GM21529 (cell line): ENCODE data around the gene PTGES.

Experiments
- ATAC-seq: cut with Tn5 transposase; IDR thresholded peaks from one replicate; pipeline ENCODE4 v1.9.1; 2021; ENCODE audit not compliant: unreplicated experiment

The PTGES gene

DNA sequence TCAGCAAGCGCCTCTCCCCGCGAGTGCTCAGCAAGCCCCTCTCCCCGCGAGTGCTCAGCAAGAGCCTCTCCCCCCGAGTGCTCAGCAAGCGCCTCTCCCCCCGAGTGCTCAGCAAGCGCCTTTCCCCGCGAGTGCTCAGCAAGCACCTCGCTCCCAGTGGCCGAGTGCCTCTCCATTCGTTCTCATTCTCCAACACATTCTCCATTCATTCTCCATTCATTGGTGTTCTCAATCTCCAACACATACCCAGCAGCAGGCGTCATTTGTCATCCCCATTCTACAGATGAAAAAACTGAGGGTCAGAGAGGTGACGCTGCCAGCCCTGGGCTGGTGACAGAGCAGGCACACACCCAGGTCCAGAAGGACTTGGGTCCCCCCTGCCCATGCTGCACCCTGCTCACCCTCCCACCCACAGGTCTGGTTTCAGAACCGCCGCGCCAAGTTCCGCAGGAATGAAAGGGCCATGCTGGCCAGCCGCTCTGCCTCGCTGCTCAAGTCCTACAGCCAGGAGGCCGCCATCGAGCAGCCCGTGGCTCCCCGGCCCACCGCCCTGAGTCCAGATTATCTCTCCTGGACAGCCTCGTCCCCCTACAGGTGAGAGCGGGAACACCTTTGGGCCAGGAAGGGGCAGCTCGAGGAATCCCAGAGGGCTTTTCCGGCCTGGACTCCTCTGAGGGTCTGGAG, 32.5 kb downstream of the PTGES start:
- no peak for ATAC-seq

DNA sequence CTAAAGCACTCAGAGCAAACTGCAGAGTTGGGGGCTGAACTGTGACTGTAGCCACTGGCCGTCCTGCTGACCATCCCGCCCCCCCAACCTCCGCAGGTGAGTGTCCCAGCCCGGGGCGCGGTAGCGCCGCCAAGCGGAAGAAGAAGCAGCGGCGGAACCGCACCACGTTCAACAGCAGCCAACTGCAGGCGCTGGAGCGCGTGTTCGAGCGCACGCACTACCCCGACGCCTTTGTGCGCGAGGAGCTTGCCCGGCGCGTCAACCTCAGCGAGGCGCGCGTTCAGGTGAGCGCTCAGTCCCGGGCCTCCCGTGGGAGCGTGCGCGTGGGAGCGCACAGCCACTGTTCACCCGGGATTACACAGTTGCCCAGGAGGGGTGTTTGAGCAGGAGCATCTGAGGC, 33.7 kb downstream of the PTGES start:
- no peak for ATAC-seq

GRCh38 chr9:129718647-129719046, 34.2 kb downstream of the PTGES start:
- no peak for ATAC-seq

DNA sequence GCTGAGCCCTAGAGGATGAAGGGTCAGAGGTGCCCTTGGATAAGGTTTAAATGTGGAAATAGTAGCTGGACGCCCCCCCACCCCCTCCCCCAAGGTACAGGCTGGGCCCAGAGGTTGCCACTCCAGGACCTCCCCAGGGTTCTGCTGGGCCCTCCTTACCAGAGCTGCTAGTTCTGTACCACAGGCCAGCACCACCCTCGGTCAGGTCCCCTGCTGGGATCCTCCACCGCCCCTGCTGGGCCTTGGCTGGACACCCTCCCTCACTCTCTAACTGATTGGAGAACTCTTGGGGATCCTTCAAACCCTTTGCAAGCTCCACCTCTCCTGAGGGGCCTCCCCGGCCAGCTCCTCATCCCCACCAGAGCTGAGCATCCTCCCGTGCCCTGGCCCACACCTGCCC, 34.9 kb downstream of the PTGES start:
- no peak for ATAC-seq

GRCh38 chr9:129716091-129716490, 36.8 kb downstream of the PTGES start:
- no peak for ATAC-seq

DNA sequence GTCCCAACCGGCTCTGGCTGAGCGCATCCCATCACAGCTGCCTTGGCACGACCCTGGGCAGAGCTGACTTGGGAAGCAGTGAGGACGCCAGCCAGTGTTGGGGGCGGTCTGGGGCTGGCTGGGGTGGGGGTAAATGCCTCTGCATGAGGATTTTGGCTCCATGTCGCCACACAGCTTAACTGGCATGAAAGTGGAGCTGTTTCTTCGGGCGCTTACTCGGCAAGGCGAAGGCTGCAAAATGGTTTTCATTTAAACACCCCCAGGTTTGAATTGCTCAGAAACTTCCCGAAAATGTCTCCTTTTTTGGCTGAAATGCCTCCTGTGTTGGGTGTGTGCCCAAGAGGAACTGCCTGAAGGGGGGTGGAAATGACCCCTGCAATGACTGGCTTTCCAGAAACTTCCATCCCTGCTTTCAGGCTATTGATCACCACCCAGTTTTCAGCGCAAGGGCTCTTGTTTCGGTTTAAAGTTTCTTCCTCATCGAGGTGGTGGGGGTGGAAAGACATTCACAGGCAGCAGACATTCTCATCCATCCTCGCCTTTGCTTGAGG, 38.3 kb downstream of the PTGES start:
- no peak for ATAC-seq

GRCh38 chr9:129713402-129713679, 39.5 kb downstream of the PTGES start:
- ATAC-seq, result no peak

DNA sequence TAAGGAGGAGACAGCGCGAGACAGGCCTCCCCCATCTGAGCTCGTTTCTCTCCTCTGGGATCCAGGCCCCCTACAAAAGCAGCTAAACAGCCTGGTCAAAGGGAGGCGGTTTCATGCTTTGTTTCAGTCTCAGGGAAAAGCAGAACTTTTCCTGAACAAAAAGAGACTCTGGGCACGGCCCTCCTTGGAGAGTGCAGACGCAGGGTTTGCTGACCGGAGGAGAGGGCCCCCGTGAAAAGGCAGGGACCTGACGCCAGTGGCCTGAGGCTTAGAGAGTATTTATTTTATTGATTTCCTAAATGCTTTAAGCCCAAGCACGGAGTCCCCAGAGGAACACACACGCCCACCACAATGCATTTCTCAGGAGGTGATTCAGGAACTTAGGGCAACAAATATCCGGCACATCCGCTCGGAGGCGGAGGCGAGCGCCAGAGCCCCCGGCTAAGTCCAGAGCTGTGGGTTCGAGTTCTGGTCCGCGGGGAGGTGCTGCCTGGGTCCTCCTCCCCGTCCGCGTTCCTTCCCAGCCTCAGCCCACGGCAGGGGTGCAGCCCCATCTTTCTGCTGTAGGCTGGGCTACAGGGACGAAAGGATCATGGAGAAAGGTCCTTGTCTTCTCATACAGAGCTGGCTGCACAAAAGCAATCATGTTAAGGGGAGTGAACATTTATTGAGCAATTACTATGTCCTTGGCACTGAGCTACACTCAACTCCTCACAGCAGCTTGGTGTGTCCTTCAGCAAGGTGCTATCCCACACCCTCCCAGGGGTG, 40.0 kb downstream of the PTGES start:
- no peak for ATAC-seq

GRCh38 chr9:129710169-129710453, 42.7 kb downstream of the PTGES start:
- ATAC-seq, result no peak

GRCh38 chr9:129709438-129710168, 43.2 kb downstream of the PTGES start:
- ATAC-seq, result no peak

- no peak for ATAC-seq
Measured at GRCh38 chr9:129708793-129709192, 44.0 kb downstream of the PTGES start.

- ATAC-seq, result no peak
Measured at GRCh38 chr9:129704807-129705206, 48.0 kb downstream of the PTGES start.

DNA sequence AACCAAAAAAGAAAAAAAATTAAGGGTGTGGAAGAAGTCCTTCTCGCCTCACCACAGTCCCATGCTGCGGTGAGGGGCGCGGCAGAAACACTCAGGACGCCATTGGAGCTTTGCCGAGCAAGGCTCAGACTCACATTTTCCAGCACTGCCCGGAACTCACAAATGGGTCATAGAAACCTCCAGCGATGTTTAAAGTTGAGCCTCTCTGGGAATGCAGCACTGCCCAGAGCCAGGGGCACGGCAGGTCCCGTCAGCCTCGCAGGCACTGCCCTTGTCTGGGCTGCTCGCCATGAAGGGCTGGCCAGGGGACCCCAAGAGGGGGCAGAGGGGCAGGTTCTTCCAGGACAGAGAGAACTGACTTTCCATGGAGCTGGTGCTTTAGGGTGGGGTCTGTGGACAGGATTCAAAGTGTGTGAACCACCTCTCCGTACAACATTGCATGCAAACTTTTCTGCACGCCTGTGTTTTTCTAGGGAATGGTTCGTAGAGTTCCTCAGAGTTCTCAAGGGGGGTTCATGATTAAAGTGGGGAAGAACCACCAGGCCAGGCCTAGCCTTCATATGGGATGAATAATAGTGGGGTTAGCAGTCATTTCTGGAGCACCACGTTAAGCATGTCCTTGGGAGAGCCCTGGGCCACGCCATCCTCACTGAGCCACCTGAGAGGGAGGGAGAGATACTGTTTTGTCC, 49.0 kb downstream of the PTGES start:
- no peak for ATAC-seq

DNA sequence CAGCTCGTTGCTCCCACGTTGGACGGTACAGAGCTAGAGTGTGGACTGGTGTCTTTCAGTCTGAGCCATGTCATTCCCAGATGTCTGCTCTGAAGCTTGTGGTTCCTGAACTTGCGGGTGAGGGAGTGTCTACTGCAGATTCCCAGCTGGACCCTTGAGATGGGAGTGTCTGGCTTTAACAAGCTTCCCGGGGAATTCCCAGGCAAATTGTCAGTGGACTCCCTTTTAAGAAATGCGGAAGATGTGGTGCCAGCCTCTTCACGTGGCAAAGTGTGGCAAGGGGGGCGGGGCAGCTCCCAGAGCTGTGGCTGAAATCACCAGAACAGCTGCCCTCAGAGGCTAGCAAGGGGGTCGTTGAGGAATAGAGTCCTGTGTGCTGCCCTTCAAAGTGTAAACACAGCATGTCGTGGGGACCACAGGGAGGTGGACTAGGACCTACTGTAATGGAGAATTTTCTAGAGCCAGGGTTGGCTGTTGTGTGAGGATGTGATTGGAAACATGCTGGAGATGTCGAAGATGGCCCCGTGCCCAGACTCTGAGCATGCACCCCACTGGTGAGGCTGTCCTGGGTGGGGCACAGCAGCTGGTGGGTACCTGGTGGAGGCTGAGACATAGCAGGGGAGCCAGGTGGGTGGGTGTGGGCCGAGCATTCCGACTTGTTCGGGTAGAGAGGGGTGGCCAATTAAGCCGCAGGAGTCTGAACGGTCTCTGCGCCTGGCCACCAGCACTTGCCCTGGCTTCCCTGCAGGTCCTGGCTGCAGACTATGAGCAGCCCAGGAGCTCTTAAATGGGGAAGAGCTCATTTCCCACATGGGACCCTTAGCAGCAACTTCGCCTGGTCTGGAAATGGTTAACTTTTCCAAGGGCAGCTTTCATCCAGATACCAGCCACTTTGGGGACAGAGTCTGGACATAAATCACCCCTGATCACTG, 50.0 kb downstream of the PTGES start:
- no peak for ATAC-seq

GRCh38 chr9:129701549-129701948, 51.3 kb downstream of the PTGES start:
- ATAC-seq, result no peak

DNA sequence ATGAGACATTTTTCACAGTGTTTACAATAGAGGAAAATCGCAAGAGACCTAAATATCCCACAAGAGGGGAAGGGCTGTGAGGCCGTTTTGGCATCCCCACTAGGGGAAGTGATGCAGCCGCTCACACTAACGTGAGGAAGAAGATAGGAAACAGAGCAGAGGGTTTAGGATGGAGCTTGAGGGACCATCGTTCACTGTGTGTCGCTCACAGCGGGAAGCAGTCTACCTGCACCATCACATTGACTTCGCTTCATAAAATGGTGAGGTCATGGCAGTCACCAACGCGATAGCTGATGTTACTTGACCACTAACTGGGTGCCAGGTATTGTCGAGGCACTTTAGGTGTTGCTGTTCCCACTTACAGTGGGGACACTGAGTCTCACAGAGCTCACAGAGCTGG, 51.8 kb downstream of the PTGES start:
- no peak for ATAC-seq

- no peak for ATAC-seq
Measured at GRCh38 chr9:129698254-129698757, 54.5 kb downstream of the PTGES start.

GRCh38 chr9:129697656-129698253, 55.1 kb downstream of the PTGES start:
- ATAC-seq, result no peak

DNA sequence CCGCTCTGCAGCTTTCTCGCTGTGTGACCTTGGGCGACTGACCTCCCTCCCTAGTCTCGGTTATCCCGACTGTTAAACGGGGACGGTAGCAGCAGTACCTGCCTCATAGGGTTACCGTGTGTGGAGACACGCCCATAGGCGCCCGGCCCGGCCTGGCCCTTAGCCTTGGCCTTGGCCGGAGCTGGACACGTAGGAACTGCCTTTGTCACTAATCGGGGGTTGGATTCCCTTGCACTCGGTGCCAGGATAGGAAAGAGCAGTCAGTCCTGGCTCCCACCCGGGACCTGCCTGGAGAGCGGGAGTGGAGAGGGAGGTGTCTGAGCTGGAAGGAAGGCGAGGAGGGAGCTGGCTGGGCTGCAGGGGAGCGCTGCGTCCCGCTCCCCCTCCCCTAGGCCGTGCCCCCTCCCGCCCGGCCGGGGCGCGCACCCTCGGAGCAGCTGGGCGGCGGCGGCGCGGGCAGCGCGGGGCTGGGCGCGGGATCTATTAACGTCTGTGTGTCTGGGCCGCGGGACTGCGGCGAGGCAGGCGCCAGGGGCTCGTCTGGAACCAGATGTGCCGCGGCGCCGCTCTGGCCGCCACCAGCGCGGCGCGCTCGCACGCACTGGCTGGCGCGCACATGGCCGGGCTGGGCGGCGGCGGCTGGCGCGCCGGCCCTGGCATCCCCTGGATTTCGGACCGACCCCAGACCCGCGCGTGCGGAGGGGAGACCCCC, 55.7 kb downstream of the PTGES start:
- no peak for ATAC-seq
